HG02678 (cell line): Measurements from ENCODE around the gene IVD.

Source experiments
- ATAC-seq: cut with Tn5 transposase; IDR thresholded peaks from one replicate; pipeline ENCODE4 v1.9.1; 2021; ENCODE audit warnings: mild to moderate bottlenecking, moderate library complexity; ENCODE audit not compliant: unreplicated experiment

IVD gene

DNA sequence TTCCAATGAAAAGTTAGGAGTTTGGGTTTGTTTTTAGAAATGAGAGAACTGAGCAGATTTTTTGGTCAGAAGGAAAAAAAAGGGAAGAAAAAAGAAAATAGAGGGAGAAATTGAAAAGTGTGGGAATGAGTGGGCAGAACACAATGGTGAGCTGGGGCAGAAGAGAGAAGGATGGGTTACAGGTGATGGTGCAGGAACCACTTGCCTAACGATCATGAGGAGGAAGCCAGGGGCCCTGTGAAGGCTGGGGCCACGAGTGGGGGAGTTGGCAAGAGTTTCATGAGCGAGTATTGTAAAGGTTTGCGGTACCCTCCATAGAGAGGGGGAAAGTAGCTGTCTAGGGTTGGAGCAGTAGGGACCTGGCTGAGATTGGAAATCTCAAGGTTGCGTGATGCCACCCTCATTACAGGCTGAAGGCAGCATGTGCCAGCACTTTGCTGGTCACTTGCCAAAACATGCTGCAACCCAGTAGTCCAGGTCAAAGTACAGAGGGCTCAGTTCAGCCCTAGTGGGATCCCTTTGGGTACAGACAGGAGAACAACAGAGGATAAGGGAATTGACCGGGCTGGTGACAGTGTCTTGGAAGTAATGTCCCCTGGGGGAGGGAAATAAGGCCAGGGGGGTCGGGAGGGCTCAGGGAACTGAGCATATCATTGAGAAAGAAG, 6.6 kb downstream of the IVD start:
- ATAC-seq: no peak

DNA sequence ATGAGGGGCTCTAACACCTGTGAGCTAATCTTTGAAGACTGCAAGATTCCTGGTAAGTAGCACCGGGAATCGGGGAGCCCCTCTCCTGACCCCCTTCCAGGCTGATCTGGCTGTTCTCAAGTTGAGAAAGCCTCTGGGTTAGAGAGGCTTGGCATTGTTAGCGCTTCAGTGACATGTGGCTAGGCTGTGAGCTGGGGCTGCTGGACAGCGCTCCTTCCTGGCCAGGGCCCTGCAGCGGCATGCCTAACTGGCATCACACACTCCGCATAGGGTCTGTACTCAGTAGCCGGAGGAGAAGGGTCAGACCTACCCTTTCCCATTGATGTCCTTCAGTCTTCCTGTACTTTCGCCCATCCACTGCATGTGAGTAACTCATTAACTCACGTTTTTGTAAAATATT, 7.4 kb downstream of the IVD start:
- no peak for ATAC-seq

DNA sequence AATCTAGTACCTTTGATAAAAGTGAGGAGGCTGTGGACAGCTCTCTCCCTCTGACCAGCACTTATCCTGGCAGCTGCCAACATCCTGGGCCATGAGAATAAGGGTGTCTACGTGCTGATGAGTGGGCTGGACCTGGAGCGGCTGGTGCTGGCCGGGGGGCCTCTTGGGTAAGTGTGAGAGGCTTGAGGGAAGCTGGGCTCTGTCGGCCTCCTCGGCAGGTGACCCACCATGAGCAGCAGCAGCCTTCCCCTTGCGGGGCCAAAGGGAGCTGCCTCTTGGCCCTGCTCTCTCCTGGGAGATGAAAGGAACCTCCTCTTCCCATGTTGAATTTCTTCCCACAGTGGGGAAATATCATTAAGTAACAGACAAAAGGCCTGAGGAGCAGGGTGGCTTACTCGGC, 9.2 kb downstream of the IVD start:
- ATAC-seq: no peak

DNA sequence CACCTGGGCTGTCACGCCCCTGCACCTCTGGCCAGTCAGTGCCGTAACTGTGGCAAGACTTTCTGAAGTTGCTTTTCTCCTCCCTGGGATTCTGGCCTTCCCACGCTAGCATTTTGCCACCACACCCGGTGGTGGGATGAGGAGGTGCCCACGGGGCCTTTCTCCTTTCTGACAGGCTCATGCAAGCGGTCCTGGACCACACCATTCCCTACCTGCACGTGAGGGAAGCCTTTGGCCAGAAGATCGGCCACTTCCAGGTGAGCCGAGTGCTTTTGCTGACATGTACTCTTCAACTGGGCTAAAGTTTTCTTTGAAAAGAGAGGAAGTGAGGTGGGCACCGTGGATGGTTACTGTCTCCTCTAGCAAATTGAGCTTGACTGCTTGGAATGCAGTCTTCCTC, 9.6 kb downstream of the IVD start:
- ATAC-seq: no peak

DNA sequence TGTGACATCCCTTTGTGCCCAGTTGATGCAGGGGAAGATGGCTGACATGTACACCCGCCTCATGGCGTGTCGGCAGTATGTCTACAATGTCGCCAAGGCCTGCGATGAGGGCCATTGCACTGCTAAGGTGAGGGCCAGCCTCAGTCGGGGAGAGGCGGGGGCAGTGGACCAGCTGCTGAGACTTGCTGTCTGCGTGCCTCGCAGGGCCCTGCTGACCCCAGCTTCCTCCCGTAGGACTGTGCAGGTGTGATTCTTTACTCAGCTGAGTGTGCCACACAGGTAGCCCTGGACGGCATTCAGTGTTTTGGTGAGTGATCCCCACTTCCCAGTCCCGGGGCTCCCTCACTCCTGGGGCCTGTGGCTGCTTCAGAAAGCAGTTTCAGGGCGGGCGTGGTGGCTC, 10.5 kb downstream of the IVD start:
- ATAC-seq: no peak

DNA sequence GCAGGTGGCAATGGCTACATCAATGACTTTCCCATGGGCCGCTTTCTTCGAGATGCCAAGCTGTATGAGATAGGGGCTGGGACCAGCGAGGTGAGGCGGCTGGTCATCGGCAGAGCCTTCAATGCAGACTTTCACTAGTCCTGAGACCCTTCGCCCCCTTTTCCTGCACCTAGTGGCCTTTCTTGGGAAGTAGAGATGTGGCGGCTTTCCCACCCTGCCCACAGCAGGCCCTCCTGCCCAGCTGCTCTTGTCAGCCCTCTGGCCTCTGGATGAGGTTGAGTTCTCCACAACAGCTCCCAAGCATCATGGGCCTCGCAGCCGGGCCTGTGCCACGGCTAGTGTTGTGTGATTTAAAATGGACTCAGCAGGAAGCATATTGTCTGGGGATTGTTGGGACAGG, 12.5 kb downstream of the IVD start:
- no peak for ATAC-seq

DNA sequence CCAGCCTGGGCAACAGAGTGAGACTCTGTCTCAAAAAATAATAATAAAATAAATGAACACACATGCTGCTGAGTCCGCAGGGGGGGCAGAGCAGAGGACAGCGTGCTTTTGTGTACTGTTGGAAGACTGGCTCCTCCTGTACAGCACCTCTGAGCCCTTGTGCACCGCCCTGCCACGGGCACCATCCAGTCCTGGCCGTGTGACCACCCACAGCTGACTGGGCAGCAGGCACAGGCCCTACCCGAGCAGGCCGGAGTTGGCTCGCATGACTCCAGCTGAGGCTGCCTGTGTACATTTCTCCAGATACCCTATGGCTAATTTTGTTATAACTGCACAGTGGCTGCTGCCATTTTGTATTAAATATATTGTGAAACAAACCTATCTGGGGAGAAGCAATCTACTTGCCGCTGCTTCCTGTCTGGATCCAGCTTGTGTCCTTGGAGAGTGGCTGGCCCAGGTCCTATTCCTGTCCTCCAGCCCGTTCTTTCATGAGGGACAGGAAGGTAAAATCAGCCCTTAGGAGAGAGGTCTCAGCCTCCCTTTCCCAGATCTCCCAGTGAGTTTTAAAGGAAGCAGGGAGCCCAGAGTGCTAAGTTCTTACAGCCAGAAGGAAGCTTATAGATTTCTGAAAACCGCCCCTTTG, 14.6 kb downstream of the IVD start:
- ATAC-seq: no peak

DNA sequence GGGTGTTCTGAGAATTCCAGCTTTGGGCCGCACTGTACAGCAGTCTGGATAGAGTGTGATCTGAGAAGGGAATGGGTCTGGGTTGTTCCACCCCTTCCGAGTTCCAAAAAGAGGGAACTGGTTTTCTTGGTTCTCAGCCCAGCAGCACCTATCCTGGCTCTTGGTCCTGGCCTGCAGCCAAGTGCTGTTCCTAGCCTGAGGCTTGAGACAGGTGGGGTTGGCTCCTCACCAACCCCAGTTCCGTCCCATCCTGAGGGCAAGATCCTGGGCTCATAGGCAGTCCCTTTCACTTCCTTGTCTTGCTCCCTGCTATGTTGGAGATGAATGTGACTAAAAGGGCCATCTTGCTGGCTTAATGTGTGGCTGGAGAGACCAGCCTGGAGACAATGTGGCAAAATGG, 15.2 kb downstream of the IVD start:
- no peak for ATAC-seq

DNA sequence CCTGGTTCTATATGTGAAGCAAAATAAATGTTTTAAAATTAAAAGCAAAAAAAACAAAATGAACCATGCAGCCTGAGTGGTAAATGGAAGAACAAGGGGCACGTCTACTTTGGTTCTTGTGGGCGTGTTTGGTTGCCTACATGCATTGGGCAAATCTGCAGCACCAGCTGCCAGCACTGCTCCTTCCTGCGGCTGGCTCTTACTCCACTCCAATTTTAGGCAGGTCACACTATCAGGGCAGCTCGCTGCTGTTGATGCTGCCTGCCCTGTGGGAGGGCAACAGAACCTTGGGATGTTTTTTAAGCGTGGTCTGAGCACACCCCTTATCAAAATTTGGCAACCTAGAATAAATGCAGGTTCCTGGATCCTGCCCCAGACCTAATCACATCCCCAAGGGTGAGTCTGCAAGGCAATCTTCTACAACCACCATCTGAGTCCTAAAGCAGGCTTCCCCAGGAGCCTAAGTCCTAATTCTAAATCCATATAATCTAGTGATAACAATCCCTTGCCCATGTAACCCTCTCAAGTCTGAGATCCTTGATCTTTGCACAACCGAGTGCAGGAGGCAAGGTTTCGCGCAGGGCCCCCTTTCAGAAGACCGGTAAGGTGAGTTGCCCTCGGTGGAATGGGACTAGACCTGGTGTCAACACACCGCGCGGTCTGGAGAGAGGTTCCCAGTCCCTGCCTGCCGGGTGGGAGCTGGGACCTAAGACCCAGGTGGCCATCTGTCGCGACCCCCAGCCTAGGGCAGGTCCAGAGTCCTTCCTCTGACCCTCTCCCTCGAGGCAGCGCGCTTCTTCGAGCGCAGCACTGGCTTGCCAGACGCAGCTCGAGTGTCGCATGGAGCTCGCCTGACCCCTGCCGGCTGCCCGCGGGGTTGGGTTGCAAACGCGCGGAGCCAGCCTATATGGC, 15.9 kb downstream of the IVD start:
- peak; percentile 62 for ATAC-seq

DNA sequence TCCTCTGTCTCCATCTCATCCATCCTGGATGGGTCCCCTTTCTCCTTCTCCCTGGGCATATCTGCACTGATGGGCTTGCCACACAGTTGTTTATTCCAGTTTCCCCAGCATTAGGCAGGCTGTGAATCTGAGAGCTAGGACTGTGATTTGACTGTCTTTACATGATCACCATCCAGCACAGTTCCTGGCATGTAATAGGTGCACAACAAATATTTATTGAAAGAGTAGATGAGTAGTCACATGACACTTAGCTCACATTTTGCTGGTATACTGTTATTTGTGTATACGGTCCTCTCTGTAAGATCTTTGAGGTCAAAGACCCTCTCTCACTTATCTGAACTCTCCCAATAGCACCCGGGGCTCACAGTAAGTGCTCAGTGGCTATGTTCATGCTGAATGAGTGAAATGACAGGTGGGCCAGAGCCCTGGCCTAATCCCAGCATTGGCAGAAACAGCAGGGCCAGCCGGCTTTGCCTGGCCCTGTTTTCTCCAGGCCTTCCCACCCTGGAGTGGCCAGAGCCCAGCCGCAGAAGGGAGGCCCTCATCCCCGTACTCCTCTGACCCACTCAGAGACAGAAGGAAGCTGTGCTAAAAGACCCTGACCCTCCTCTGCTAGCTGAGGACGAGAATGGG, 19.0 kb downstream of the IVD start:
- ATAC-seq: no peak

DNA sequence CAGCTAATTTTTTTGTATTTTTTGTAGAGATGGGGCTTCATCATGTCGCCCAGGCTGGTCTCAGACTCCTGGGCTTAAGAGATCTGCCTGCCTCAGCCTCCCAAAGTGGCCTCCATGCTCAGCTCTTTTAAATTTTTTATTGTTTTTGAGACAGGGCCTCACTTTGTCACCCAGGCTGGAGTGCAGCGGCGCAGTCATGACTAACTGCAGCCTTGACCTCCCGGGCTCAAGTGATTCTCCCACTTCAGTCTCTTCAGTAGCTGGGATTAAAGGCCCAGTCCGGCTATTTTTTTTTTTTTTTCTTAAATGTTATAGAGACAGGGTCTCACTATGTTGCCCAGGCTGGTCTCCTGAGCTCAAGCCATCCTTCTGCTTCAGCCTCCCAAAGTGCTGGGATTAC, 20.1 kb downstream of the IVD start:
- no peak for ATAC-seq

DNA sequence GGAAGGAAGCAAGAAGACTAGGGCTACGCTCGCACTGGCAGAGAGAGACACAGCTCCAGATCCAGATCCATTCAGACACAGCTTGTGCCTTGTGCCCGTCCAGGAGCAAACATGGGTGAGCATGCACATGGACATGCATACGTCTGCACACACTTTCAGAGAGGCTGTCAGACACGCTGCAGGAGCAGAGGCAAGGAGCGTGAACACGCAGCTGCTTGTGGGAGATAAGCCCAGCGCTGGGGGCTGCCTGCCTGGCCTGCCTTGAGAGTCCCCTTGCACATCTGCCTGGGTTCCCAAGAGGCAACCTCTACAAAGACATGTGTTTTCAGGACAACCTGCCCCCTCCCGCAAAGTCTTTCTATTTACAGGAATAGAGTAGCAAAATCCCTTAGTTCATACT, 21.6 kb downstream of the IVD start:
- no peak for ATAC-seq

DNA sequence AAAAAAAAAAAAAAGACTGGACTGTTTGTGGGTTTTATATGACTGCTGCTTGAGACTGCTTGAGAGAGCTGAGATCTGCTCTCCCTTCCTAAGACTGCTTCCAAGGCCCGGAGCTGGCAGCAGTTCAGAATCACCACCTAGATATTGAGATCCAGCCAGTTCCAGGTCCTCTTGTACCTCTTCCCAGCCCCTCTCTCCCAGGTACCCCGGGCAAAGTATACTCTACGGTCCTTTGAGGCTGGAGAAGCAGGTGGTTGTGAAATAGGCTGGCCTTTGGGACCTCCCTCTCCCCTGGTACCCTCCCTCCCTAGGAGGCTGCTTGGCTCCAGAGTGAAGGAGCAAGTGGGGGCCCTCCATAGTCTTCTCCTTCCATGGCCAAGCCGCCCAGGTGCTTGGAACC, 22.6 kb downstream of the IVD start:
- ATAC-seq: no peak

DNA sequence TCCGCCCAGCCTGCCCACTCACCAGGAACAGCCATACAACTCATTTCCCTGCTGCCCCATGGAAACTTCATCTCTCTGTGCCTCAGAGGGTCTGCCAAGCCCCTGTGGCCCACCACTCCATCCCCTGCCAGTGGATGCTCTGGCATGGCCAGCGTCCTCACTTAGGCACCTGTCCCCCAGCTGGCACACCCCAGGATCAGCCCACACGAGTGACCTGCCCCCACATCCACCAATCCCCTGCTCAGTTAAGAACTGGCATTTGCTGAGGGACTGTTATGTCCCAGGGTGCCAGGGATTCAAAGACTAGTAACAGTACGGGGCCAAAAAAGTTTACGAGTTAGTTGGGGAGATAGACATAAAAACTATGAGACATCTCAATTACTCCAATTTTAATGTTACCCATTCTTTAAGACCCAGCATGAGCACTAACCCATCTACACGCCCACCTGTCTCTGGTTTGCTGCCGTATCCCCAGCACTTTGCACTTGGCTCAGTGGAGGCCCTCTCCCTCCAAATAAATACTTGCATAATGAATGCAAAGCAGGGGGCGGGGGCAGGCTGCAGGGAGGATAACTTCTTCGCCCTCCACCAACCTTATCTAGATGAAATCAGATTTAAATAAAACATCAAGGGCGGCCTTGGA, 23.6 kb downstream of the IVD start:
- no peak for ATAC-seq

DNA sequence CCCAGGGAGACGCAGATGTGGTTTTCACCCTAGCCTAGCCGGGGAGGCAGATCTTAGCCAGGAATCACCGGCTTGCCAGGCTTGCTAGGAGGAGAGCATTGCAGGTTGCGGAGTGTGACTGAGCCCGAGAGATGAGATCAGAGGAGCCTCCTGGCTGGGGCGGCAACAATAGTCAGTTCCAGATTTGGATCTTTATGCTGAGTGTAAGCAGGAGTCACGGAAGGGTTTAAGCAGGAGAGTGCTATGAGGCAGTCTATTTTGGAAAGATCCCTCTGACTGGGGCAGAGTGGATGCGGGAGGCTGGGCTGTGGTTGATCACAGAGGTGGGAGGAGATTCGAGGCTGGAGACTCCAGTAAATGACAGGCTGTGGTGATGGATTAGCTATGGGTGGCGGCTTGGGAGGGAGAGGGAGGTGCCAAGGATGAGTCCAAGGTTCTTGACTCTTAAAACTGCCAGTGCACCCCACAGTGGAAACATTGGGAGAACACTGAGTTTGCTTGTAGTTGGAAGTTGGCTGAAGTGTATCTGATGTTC, 24.7 kb downstream of the IVD start:
- no peak for ATAC-seq

DNA sequence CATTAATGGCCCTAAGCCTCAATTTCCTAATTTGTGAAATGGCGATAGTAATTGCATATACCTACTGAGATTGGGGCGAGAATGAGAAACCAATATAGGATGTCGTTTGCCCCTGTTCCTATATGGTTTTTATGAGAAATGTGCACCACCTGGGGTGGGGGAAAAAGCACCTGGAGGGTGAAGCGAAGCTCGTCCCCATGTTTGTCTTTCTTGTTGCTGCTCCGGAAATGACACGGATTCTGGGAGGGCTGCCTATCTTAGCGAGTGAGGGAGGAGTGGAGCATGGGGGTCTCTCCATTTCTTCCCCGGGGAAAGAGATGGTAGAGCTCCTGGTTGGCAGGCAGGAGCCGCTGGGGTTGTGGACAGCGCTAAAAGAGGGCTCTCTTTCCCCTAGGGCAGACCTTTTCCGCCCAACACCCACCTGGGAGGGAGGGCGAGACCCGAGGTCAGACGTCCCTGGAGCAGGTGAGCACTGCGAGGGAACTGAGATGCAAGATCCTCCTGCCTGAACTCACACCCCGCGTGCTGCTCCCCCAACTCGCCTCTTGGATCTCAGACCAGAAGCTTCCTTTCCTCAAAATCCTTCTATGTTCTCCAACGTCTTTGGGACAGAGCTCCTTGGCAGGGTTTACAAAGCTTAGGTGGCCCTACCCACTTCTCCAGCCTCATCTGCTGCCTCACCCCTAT, 29.6 kb downstream of the IVD start:
- ATAC-seq: no peak

DNA sequence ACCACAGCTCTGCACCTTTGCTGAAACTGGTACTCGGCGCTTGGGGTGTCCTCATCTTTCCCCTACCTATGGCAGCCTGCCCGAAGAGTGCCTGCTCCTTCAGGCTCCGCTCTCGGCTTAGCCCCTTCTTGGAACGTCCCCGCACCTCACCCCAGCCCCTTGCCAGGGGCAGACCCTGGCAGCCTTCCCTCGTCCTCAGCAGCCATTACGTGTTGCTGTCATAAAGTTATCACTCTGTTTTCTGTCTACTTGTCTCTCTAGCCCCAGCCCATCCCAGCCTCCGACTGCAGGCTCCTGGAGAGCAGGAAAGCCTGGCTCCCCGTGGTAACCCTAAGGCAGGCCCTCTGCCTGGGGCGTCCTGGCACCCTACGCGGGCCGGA, 30.1 kb downstream of the IVD start:
- ATAC-seq: no peak

DNA sequence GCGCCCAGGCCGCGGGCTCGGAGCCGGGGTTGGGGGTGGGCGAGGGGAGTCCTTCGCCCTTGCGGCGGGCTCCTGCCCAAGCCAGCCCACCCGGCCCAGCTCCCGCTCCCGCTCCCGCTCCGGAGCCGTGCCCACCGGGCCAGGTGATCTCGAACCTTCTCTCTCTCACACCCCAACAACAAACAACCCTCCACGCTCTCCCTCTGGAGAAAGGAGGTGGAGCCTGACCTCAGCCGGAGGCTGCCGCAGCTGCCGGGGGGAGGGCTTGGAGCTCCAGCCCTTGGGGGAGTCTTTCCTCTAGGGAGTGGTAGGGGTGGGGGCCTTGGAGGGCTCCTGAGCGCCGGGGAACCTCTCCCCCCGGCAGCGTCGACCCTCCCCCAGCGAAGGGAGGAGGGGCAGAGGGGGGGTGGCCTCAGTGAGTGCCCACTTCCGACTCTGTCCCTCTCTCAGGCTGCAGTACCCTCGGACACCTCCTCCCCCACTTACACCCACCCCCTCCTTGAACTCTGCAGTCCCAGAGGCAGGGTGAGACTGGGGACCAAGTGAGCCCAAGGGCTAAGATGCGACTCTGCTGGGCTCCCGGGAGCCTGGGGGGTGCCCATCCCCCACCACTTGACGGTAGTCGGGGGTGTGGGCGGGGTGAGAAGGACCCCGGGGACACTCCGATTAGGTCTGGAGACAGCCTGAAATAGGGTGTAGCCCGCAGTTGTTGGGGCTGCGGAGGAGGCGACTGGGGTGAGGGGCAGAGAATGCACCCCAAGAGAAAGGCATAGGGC, 30.7 kb downstream of the IVD start:
- no peak for ATAC-seq
